HepG2 (cell line): ENCODE data around the gene PCDHGA2. TPM values are rescaled to one million over a fixed set of nuclear protein-coding genes. Genes with fewer than 3 reads are reported as not detected.

Experiments used
- ARHGAP35 ChIP-seq: sonication (generic); formaldehyde crosslinking; IDR thresholded peaks from 2 replicates; pipeline ENCODE4 v1.9.0; 2022; ENCODE audit warnings: mild to moderate bottlenecking, inconsistent platforms, moderate library complexity, missing genetic modification reagents, borderline replicate concordance
- FIP1L1 ChIP-seq: fragments of 200-400 bp; formaldehyde crosslinking; IDR thresholded peaks from 2 replicates; pipeline ENCODE4 v1.6.1; 2018; ENCODE audit warnings: low read depth, mild to moderate bottlenecking, low read length, moderate library complexity, borderline replicate concordance; ENCODE audit not compliant: insufficient read depth
- GZF1 ChIP-seq: sonication (generic); formaldehyde crosslinking; IDR thresholded peaks from 2 replicates; pipeline ENCODE4 v1.5.1; 2020; ENCODE audit warnings: mild to moderate bottlenecking, missing genetic modification reagents
- HMGXB3 ChIP-seq: sonication (generic); formaldehyde crosslinking; IDR thresholded peaks from 2 replicates; pipeline ENCODE4 v1.4.0; 2020; ENCODE audit warnings: missing genetic modification reagents, borderline replicate concordance
- HOXA9 ChIP-seq: sonication (generic); formaldehyde crosslinking; IDR thresholded peaks from 2 replicates; pipeline ENCODE4 v1.8.1; 2022; ENCODE audit warnings: missing genetic modification reagents, mild to moderate bottlenecking, moderate library complexity, borderline replicate concordance
- KDM6A ChIP-seq: IDR thresholded peaks from 2 replicates; pipeline ENCODE4 v1.6.1; 2016; ENCODE audit warnings: low read depth
- NBN ChIP-seq: fragments of 450-650 bp; conservative IDR thresholded peaks from 2 replicates; pipeline ENCODE4 v1.6.1; 2017
- PLSCR1 ChIP-seq: sonication (generic); formaldehyde crosslinking; IDR thresholded peaks from 2 replicates; pipeline ENCODE4 v1.5.0; 2020; ENCODE audit warnings: missing genetic modification reagents, mild to moderate bottlenecking, borderline replicate concordance
- POLR2AphosphoS2 ChIP-seq: IDR thresholded peaks from 2 replicates; pipeline ENCODE4 v1.6.1; 2011; ENCODE audit warnings: low read depth, low read length, improper control_type of control experiment
- RBFOX2 ChIP-seq: fragments of 200-400 bp; formaldehyde crosslinking; IDR thresholded peaks from 2 replicates; pipeline ENCODE4 v1.6.1; 2017; ENCODE audit warnings: low read depth, mild to moderate bottlenecking, low read length
- RORA ChIP-seq: sonication (generic); formaldehyde crosslinking; IDR thresholded peaks from 2 replicates; pipeline ENCODE4 v1.5.0; 2020; ENCODE audit warnings: mild to moderate bottlenecking, missing genetic modification reagents, moderate library complexity
- SMARCC2 ChIP-seq: fragments of 450-650 bp; IDR thresholded peaks from 2 replicates; pipeline ENCODE4 v1.6.1; 2017; ENCODE audit warnings: antibody characterized with exemption, mild to moderate bottlenecking
- SPEN ChIP-seq: sonication (generic); formaldehyde crosslinking; IDR thresholded peaks from 2 replicates; pipeline ENCODE4 v1.5.1; 2020; ENCODE audit warnings: low read depth, mild to moderate bottlenecking, missing genetic modification reagents
- ZKSCAN1 ChIP-seq: fragments of 150-350 bp; IDR thresholded peaks from 2 replicates; pipeline ENCODE4 v1.6.1; 2014; ENCODE audit warnings: low read length
- ZNF101 ChIP-seq: sonication (generic); formaldehyde crosslinking; IDR thresholded peaks from 2 replicates; pipeline ENCODE4 v1.4.0; 2020; ENCODE audit warnings: mild to moderate bottlenecking, low read depth, missing genetic modification reagents, borderline replicate concordance
- ZNF17 ChIP-seq: sonication (generic); formaldehyde crosslinking; IDR thresholded peaks from 2 replicates; pipeline ENCODE4 v1.5.0; 2020; ENCODE audit warnings: mild to moderate bottlenecking, missing genetic modification reagents
- ZNF33B ChIP-seq: sonication (generic); formaldehyde crosslinking; IDR thresholded peaks from 2 replicates; pipeline ENCODE4 v1.5.1; 2020; ENCODE audit warnings: mild to moderate bottlenecking, missing genetic modification reagents
- ZNF747 ChIP-seq: sonication (generic); formaldehyde crosslinking; IDR thresholded peaks from 2 replicates; pipeline ENCODE4 v1.8.1; 2023; ENCODE audit warnings: missing genetic modification reagents, mild to moderate bottlenecking, borderline replicate concordance
- ZNF773 ChIP-seq: sonication (generic); formaldehyde crosslinking; IDR thresholded peaks from 2 replicates; pipeline ENCODE4 v1.4.0; 2020; ENCODE audit warnings: missing genetic modification reagents, borderline replicate concordance
- polyA plus RNA-seq, 8 experiments: library from polyadenylated mRNA; depleted of rRNA in 3 of 8; stranded (reverse) in 7 of 8; unstranded in 1 of 8; fragments of >200 nt; fragmentation: Illumina TruSeq in 4 of 8; extraction: Trizol in 4 of 8; gene quantifications; 2 replicates each; pipeline versions ENCODE4 v1.2.1 to v1.2.3, GENCODE V29; 2011 to 2016; ENCODE audit warnings: low read depth in 4 of 8, missing spikeins in 1 of 8, mixed read lengths in 1 of 8; ENCODE audit not compliant: insufficient read depth in 1 of 8
- total RNA-seq, 5 experiments: library from RNA; depleted of rRNA; stranded (reverse); fragments of >200 nt; fragmentation: Illumina TruSeq; extraction: Trizol; gene quantifications; 2 replicates each; pipeline ENCODE4 v1.2.3, GENCODE V29; 2016; ENCODE audit warnings: low read depth in 1 of 5
- TF ChIP-seq, protein P1 (sequence below): fragments of 450-650 bp; IDR thresholded peaks from 2 replicates; pipeline ENCODE4 v1.6.1; 2016

The PCDHGA2 gene
- total and polyA plus RNA-seq, 2 of the 13 experiments (the other 11 are each of a cell fraction or from before 2014, with no cell fraction given) = 0.04 to 0.11 TPM

DNA sequence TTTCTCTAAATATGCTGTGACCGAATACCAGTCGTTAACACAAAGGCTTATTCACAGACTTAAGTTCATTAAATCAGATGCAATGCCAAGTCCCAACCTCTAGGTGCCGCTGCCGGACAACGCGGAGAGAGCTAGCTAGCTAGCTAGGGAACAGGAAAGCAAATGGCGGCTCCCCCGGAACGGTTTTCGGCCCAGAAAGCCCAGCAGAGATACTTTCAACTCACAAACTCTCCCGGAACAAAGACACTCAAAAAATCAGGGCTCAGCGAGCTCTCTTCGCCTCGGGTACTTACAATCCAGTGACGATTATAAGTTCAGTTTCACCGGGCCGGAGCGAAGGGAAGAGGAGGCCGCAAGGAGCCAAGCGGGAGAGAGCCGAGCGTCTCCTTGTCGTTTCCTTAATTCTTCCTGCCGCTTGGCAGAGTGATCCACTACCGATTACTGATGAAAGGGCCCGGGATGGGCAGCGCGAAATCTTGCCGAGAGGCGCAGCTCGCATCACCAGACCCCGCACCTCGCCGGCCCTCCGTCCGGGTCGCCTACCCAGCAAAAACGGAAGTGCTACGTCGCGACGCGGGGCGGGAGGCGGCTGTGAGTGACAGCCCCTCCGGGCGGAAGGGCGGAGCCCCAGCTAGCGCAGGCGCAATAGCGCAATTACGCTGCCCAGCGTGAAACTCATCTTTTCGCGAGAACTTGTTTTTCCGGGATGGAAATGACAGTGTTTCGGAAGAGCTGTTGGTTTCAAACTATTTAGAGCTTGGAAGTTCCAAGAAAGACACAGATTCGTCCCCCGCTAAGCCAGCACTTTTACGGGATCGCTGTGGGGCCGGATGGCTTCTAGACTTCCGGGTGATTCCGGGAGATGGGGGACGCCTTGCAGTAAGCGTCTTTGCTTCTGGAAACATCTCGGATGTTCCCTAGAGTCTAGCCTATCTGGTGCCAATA is 18.1 kb upstream of the PCDHGA2 start, which contains the start of gene TAF7 (continued):
- TF ChIP-seq HMGXB3 (CRISPR knock-in tag) (no peak), POLR2AphosphoS2 (0 out of 2 replicates have a peak, but pooled peaks have one; percentile 65), ZNF17 (CRISPR knock-in tag) (no peak; the same call in 1 of the 2 replicates), SPEN (peak; percentile 91), KDM6A (CRISPR knock-in tag) (no peak), GZF1 (CRISPR knock-in tag) (no peak), FIP1L1 (no peak), NBN (no peak), ZNF747 (CRISPR knock-in tag) (no peak), RBFOX2 (peak; percentile 97), ZNF101 (CRISPR knock-in tag) (no peak), RORA (CRISPR knock-in tag) (0 out of 2 replicates have a peak, but pooled peaks have one; percentile 14), ZNF773 (CRISPR knock-in tag) (peak; percentile 66; the same call in 1 of the 2 replicates), ZNF33B (CRISPR knock-in tag) (no peak), ARHGAP35 (peak; percentile 23; the same call in 1 of the 2 replicates), ZKSCAN1 (no peak), HOXA9 (CRISPR knock-in tag) (no peak; the same call in 1 of the 2 replicates), SMARCC2 (no peak), PLSCR1 (CRISPR knock-in tag) (peak; percentile 75; the same call in 1 of the 2 replicates)
- TF ChIP-seq, protein P1, sequence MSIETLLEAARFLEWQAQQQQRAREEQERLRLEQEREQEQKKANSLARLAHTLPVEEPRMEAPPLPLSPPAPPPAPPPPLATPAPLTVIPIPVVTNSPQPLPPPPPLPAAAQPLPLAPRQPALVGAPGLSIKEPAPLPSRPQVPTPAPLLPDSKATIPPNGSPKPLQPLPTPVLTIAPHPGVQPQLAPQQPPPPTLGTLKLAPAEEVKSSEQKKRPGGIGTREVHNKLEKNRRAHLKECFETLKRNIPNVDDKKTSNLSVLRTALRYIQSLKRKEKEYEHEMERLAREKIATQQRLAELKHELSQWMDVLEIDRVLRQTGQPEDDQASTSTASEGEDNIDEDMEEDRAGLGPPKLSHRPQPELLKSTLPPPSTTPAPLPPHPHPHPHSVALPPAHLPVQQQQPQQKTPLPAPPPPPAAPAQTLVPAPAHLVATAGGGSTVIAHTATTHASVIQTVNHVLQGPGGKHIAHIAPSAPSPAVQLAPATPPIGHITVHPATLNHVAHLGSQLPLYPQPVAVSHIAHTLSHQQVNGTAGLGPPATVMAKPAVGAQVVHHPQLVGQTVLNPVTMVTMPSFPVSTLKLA = no peak
